Naive thymus-derived CD8-positive, alpha-beta T cell (primary cell): ENCODE measurements around the gene GCK. TPM values are rescaled to one million over a fixed set of nuclear protein-coding genes. Genes with fewer than 3 reads are reported as not detected.
A peak's percentile ranks its signal among the peaks of the same experiment; 100 is the strongest.
"Not testable (repeated sequence)": the region's sequence is repeated elsewhere in the genome, so short reads cannot be mapped to it uniquely, and the experiment has no call there.

ENCODE experiments used
- ATAC-seq, 2 donors: fragments of 150-1000 bp; cut with Tn5 transposase in 1 of 2; sonication (Bioruptor Pico), chemical (Tn5 transposase) in 1 of 2; 1 replicate in 1 of 2; 2 replicates in 1 of 2; pipeline ENCODE4 v1.10.0; 2021; ENCODE audit warnings: mild to moderate bottlenecking in 2 of 2, moderate library complexity in 2 of 2
- POLR2A ChIA-PET: fragments of 350-600 bp; sonication (Branson Sonifier 250); formaldehyde crosslinking; loops from one replicate; lab custom pipeline; 2021; ENCODE audit warnings: antibody characterized with exemption; lab: Charles Lee
- DNase-seq, 10 donors: peaks; one replicate each; pipeline versions ENCODE4 v3.0.0 to v3.0.0-alpha.2; 2020 to 2022
- H3K27ac Mint-ChIP-seq, 10 donors: one replicate each; pipeline ENCODE4 v1.8.0; 2020 to 2022; ENCODE audit warnings: mild to moderate bottlenecking in 10 of 10, mixed read lengths in 10 of 10, moderate library complexity in 4 of 10, inconsistent platforms in 1 of 10
- H3K27me3 Mint-ChIP-seq, 5 donors: one replicate each; pipeline ENCODE4 v1.8.0; 2021 to 2022; ENCODE audit warnings: mixed read lengths in 5 of 5
- H3K36me3 Mint-ChIP-seq, 3 donors: one replicate each; pipeline ENCODE4 v1.8.0; 2020 to 2022; ENCODE audit warnings: mixed read lengths in 3 of 3, mild to moderate bottlenecking in 2 of 3, inconsistent platforms in 1 of 3
- H3K4me1 Mint-ChIP-seq, 4 donors: one replicate each; pipeline ENCODE4 v1.8.0; 2021 to 2022; ENCODE audit warnings: mixed read lengths in 4 of 4
- H3K4me3 Mint-ChIP-seq, 10 donors: one replicate each; pipeline ENCODE4 v1.8.0; 2020 to 2022; ENCODE audit warnings: mild to moderate bottlenecking in 10 of 10, mixed read lengths in 10 of 10, moderate library complexity in 6 of 10, inconsistent platforms in 1 of 10
- H3K9me3 Mint-ChIP-seq, 9 donors: one replicate each; pipeline ENCODE4 v1.8.0; 2020 to 2022; ENCODE audit warnings: mixed read lengths in 9 of 9, mild to moderate bottlenecking in 3 of 9, inconsistent platforms in 1 of 9, moderate library complexity in 1 of 9
- polyA plus RNA-seq, 3 donors: library from polyadenylated mRNA; unstranded; fragments of 300-500 nt; fragmentation: Illumina TruSeq; gene quantifications; one replicate each; pipeline ENCODE4 v1.2.3, GENCODE V29; 2021
- total RNA-seq, 8 experiments: library from RNA in 2 of 8; stranded (reverse) in 2 of 8; gene quantifications; one replicate each; pipeline ENCODE4 v1.2.3 and lab custom pipeline; 2021 to 2026

GCK gene
- total and polyA plus RNA-seq, 5 experiments from 2014 or later: 0.58 to 4.8 (median 1.2) TPM

GRCh38 chr7:44182827-44183226 is 6.4 kb downstream of the GCK start:
- no peak overlapping the region for H3K4me3 Mint-ChIP-seq
- POLR2A ChIA-PET: interaction anchor here (0.6 kb wide), 1 partner anchor 123 kb away, joined by 3 read pairs; no protein-coding TSS in a partner anchor
- H3K36me3 Mint-ChIP-seq: peaks cover 0 to 6% (median 4%) of the 10 kb centered on the region in 3 donors
- H3K27me3 Mint-ChIP-seq: peaks cover 0 to 17% (median 0%) of the 10 kb centered on the region in 5 donors
- no peak for DNase-seq
- peaks cover 0 to 13% (median 2%) of the 10 kb centered on the region in 9 donors for H3K9me3 Mint-ChIP-seq
- no peaks in the 10 kb centered on the region for H3K4me1 Mint-ChIP-seq
- H3K27ac Mint-ChIP-seq: peak overlapping the region in 1 of 10 donors; percentile 89
- ATAC-seq: no peak

DNA sequence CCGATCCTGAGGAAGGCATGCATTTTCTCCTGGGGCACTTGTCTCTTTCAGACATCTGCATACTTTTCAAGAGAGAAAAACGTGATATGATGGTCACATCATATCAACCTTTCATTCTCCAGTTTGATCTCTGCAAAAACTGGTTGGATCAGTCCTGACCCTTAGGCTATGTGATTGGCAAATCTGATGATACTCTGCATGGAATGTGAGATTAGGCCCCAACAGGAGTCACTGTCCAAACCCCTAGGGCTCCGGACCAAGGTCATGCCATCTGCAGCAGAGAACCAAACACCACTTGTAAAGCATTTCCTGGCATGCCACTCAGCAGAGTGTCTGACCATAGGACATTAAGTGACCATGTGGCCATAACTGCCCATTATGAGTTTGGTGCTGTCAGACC is 8.6 kb downstream of the GCK start:
- H3K4me1 Mint-ChIP-seq: no peaks in the 10 kb centered on the region
- H3K27ac Mint-ChIP-seq: no peak overlapping the region
- no peak overlapping the region for H3K4me3 Mint-ChIP-seq
- H3K27me3 Mint-ChIP-seq: peaks cover 0 to 21% (median 9%) of the 10 kb centered on the region in 5 donors
- POLR2A ChIA-PET: no interaction called here
- DNase-seq: no peak
- peaks cover 0 to 6% (median 4%) of the 10 kb centered on the region in 3 donors for H3K36me3 Mint-ChIP-seq
- peaks cover 0 to 13% (median 2%) of the 10 kb centered on the region in 9 donors for H3K9me3 Mint-ChIP-seq
- ATAC-seq: no peak

- peaks cover 0 to 12% (median 3%) of the 10 kb centered on the region in 9 donors for H3K9me3 Mint-ChIP-seq
- POLR2A ChIA-PET: no interaction called here
- H3K27me3 Mint-ChIP-seq: peaks cover 0 to 20% (median 10%) of the 10 kb centered on the region in 5 donors
- no peak for DNase-seq
- H3K4me3 Mint-ChIP-seq: no peak overlapping the region
- H3K27ac Mint-ChIP-seq: no peak overlapping the region
- no peak for ATAC-seq
- H3K36me3 Mint-ChIP-seq: peaks cover 0 to 3% (median 0%) of the 10 kb centered on the region in 3 donors
- no peaks in the 10 kb centered on the region for H3K4me1 Mint-ChIP-seq
These were observed 11.6 kb downstream of the GCK start for GRCh38 chr7:44177570-44178131.

DNA sequence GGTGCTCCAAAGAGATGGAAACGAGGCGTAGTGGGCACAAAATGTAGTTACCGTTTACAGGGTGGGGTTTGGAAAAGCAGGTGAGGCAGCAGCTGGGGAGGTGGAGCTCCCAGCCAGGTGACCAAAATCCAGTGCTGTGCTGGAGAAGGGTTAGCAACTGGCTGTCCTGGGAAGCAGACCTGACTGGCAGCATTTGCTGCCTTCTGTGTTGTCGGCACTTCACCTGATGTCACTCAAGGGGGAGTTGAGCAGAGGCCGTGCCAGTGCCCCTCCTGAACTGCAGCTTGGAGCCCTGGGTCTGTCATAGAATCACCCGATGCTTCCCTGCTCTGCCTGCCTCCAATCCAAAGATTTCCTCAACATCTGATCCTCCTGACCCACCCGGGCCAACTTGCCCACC is 12.8 kb downstream of the GCK start:
- DNase-seq (no peak), ATAC-seq (no peak)
- Mint-ChIP-seq H3K27ac (no peak overlapping the region), H3K36me3 (no peaks in the 10 kb centered on the region), H3K4me3 (no peak overlapping the region), H3K27me3 (peaks cover 0 to 20% (median 10%) of the 10 kb centered on the region in 5 donors), H3K9me3 (peaks cover 0 to 12% (median 0%) of the 10 kb centered on the region in 9 donors), H3K4me1 (no peaks in the 10 kb centered on the region)
- POLR2A ChIA-PET: no interaction called here

DNA sequence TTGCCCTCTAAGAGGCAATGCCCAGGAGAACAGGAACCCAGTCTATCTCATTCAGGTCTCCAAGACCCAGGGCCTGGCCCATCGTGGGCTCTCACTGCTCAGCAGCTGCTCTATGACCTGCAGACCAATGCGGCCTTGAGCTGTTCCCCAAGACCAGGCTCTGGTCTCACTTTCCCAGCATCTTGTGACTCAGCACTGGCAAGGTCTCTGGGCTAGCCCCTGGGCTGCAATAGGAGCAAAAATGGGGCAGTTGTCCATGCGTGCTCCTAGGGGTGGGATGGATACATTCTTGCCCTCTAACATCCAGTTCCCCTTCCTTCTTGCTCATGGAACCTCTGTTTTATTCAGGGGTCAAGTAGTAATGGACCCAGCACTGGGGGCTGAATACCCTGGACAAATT is 13.5 kb downstream of the GCK start:
- H3K9me3 Mint-ChIP-seq: peaks cover 0 to 12% (median 0%) of the 10 kb centered on the region in 9 donors
- DNase-seq (no peak), ATAC-seq (no peak)

GRCh38 chr7:44174694-44174948 is 14.6 kb downstream of the GCK start:
- H3K9me3 Mint-ChIP-seq: peaks cover 0 to 12% (median 0%) of the 10 kb centered on the region in 9 donors
- ATAC-seq, POLR2A ChIA-PET, DNase-seq, H3K36me3 Mint-ChIP-seq, H3K4me1 Mint-ChIP-seq, H3K27ac Mint-ChIP-seq: not testable (repeated sequence)
- H3K27me3 Mint-ChIP-seq: peaks cover 0 to 17% (median 10%) of the 10 kb centered on the region in 5 donors
- H3K4me3 Mint-ChIP-seq: peak overlapping the region in 1 of 10 donors; percentile 12

More for the DNA sequence above, 13.5 kb downstream of the GCK start:
- POLR2A ChIA-PET: no interaction called here
- Mint-ChIP-seq H3K27me3 (peaks cover 0 to 16% (median 10%) of the 10 kb centered on the region in 5 donors), H3K36me3 (peaks cover 0 to 3% (median 0%) of the 10 kb centered on the region in 3 donors), H3K27ac (no peak overlapping the region), H3K4me3 (no peak overlapping the region), H3K4me1 (no peaks in the 10 kb centered on the region)

- H3K4me3 Mint-ChIP-seq: no peak overlapping the region
- H3K36me3 Mint-ChIP-seq: peaks cover 0 to 4% (median 0%) of the 10 kb centered on the region in 3 donors
- H3K27me3 Mint-ChIP-seq: peaks cover 0 to 14% (median 9%) of the 10 kb centered on the region in 5 donors
- POLR2A ChIA-PET: no interaction called here
- no peaks in the 10 kb centered on the region for H3K4me1 Mint-ChIP-seq
- peak overlapping the region in 2 of 10 donors; percentile 9 to 25 for H3K27ac Mint-ChIP-seq
- H3K9me3 Mint-ChIP-seq: peaks cover 0 to 12% (median 0%) of the 10 kb centered on the region in 9 donors
- ATAC-seq: no peak
- no peak for DNase-seq
These were observed 15.1 kb downstream of the GCK start for GRCh38 chr7:44173911-44174693.

DNA sequence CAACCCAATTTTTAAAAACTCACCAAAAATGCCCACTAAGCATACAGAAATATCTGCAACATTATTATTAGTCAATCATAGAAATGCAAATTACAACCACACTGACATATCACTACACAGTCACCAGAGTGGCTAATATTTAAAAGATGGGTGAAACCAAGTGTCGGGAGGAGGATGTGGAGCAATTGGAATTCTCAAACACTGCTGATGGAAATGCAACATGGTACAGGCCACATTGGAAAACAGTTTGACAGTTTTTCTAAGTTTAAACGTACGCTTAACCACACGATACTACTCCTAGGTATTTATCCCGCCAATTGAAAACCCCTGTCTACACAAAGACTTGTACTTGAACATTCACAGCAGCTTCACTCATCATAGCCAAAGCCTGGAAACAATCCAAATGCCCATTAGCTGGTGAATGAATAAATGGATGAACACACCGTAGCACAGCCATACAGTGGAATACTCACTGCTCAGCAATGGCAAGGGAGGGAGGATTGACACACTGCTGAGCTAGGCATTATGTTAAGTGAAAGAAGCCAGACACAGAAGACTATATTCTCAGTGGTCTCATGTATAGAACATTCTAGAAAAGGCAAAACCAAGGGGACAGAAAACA is 16.3 kb downstream of the GCK start:
- H3K4me1 Mint-ChIP-seq: peaks cover 0 to 4% (median 2%) of the 10 kb centered on the region in 4 donors
- peaks cover 0 to 4% (median 0%) of the 10 kb centered on the region in 3 donors for H3K36me3 Mint-ChIP-seq
- peaks cover 0 to 12% (median 0%) of the 10 kb centered on the region in 9 donors for H3K9me3 Mint-ChIP-seq
- DNase-seq (no peak), ATAC-seq (no peak)
- H3K27ac Mint-ChIP-seq: no peak overlapping the region
- H3K27me3 Mint-ChIP-seq: peaks cover 0 to 11% (median 7%) of the 10 kb centered on the region in 5 donors
- H3K4me3 Mint-ChIP-seq: no peak overlapping the region
- POLR2A ChIA-PET: no interaction called here

DNA sequence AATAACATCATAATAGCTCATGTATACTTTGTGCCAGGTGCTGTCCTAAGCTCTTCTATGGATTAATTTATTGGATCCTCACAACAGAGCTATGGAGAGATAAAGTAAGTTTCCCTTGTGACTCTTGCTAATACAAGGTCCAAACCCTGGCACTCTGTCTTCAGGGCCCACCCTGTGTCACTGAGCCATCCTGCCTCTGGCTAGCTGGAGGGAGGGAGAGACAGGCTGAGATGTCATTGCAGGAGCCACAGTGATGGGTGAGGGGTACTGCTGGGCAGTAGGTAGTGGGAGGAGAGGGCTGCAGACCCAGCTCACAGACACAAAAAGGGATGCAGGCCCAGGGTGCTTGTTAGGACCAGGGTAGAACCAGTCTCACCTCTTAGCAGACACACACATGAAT is 16.9 kb downstream of the GCK start:
- no peak overlapping the region for H3K27ac Mint-ChIP-seq
- peaks cover 0 to 11% (median 5%) of the 10 kb centered on the region in 5 donors for H3K27me3 Mint-ChIP-seq
- DNase-seq (no peak), ATAC-seq (no peak)
- H3K36me3 Mint-ChIP-seq: peaks cover 0 to 4% (median 0%) of the 10 kb centered on the region in 3 donors
- POLR2A ChIA-PET: no interaction called here
- H3K4me1 Mint-ChIP-seq: peaks cover 0 to 9% (median 6%) of the 10 kb centered on the region in 4 donors
- peaks cover 0 to 12% (median 0%) of the 10 kb centered on the region in 9 donors for H3K9me3 Mint-ChIP-seq
- H3K4me3 Mint-ChIP-seq: no peak overlapping the region

- H3K27ac Mint-ChIP-seq, H3K36me3 Mint-ChIP-seq, H3K4me3 Mint-ChIP-seq, H3K4me1 Mint-ChIP-seq, H3K27me3 Mint-ChIP-seq, DNase-seq, ATAC-seq, POLR2A ChIA-PET: not testable (repeated sequence)
- peaks cover 0 to 12% (median 0%) of the 10 kb centered on the region in 9 donors for H3K9me3 Mint-ChIP-seq
These were observed 17.3 kb downstream of the GCK start for GRCh38 chr7:44171901-44172300.

GRCh38 chr7:44167920-44168319 is 21.3 kb downstream of the GCK start:
- peaks cover 0 to 5% (median 4%) of the 10 kb centered on the region in 3 donors for H3K36me3 Mint-ChIP-seq
- POLR2A ChIA-PET: no interaction called here
- DNase-seq (no peak), ATAC-seq (no peak)
- H3K9me3 Mint-ChIP-seq: peaks cover 0 to 8% (median 0%) of the 10 kb centered on the region in 9 donors
- peaks cover 0 to 9% (median 6%) of the 10 kb centered on the region in 4 donors for H3K4me1 Mint-ChIP-seq
- peaks cover 0 to 3% (median 0%) of the 10 kb centered on the region in 5 donors for H3K27me3 Mint-ChIP-seq
- H3K4me3 Mint-ChIP-seq: no peak overlapping the region
- H3K27ac Mint-ChIP-seq: no peak overlapping the region

- no peak overlapping the region for H3K4me3 Mint-ChIP-seq
- H3K27ac Mint-ChIP-seq: no peak overlapping the region
- no peak for ATAC-seq
- H3K4me1 Mint-ChIP-seq: peaks cover 0 to 6% (median 5%) of the 10 kb centered on the region in 4 donors
- peaks cover 0 to 4% (median 0%) of the 10 kb centered on the region in 5 donors for H3K27me3 Mint-ChIP-seq
- POLR2A ChIA-PET: no interaction called here
- peaks cover 0 to 8% (median 0%) of the 10 kb centered on the region in 9 donors for H3K9me3 Mint-ChIP-seq
- peak in 1 of 10 donors; percentile 11 for DNase-seq
- peaks cover 0 to 5% (median 0%) of the 10 kb centered on the region in 3 donors for H3K36me3 Mint-ChIP-seq
These were observed 25.6 kb downstream of the GCK start for GRCh38 chr7:44163591-44163990.
